NB4 (cell line): ENCODE measurements around the gene CTNND2.

Experiments
- DNase-seq: peaks from one replicate; pipeline ENCODE4 v3.0.0; 2010; ENCODE audit warnings: low read depth
- H3K4me3 ChIP-seq: one replicate; pipeline ENCODE4 v1.5.1; 2011; ENCODE audit warnings: mild to moderate bottlenecking, low read depth, low read length, moderate library complexity
- CTCF ChIP-seq: IDR thresholded peaks from one replicate; pipeline ENCODE4 v1.5.1; 2012; ENCODE audit warnings: low read depth, low read length
- MAX ChIP-seq: IDR thresholded peaks from 2 replicates; pipeline ENCODE4 v1.6.1; 2011; ENCODE audit warnings: low read depth, low read length
- MYC ChIP-seq: IDR thresholded peaks from 2 replicates; pipeline ENCODE4 v1.6.1; 2011; ENCODE audit warnings: low read depth, low read length
- POLR2A ChIP-seq: IDR thresholded peaks from 2 replicates; pipeline ENCODE4 v1.6.1; 2011; ENCODE audit warnings: mild to moderate bottlenecking; ENCODE audit not compliant: insufficient read length; ENCODE audit errors: extremely low read depth

The CTNND2 gene

GRCh38 chr5:11164531-11165294 is 739.5 kb downstream of the CTNND2 start:
- TF ChIP-seq MYC (no peak), CTCF (no peak), POLR2A (no peak), MAX (no peak)
- DNase-seq = no peak
- no peak overlapping the region for H3K4me3 ChIP-seq

GRCh38 chr5:11157132-11157531 is 747.1 kb downstream of the CTNND2 start:
- DNase-seq = no peak
- TF ChIP-seq POLR2A (no peak), MYC (no peak), CTCF (no peak), MAX (no peak)

GRCh38 chr5:11153670-11154382 is 750.4 kb downstream of the CTNND2 start:
- TF ChIP-seq CTCF = no peak
- no peak overlapping the region for H3K4me3 ChIP-seq
- DNase-seq = no peak

More at GRCh38 chr5:11157132-11157531, 747.1 kb downstream of the CTNND2 start:
- H3K4me3 ChIP-seq = no peak overlapping the region

GRCh38 chr5:11152368-11152767 is 751.9 kb downstream of the CTNND2 start:
- TF ChIP-seq MAX = no peak
- no peak overlapping the region for H3K4me3 ChIP-seq

GRCh38 chr5:11150976-11151375 is 753.3 kb downstream of the CTNND2 start:
- no peak for DNase-seq
- H3K4me3 ChIP-seq = no peak overlapping the region
- no peak for TF ChIP-seq MAX
- TF ChIP-seq MYC = no peak
- no peak for TF ChIP-seq CTCF
- no peak for TF ChIP-seq POLR2A

More at GRCh38 chr5:11152368-11152767, 751.9 kb downstream of the CTNND2 start:
- DNase-seq = no peak

GRCh38 chr5:11148810-11149539 is 755.3 kb downstream of the CTNND2 start:
- no peak for TF ChIP-seq CTCF
- TF ChIP-seq POLR2A = no peak
- TF ChIP-seq MAX = no peak
- TF ChIP-seq MYC = no peak
- H3K4me3 ChIP-seq = no peak overlapping the region
- no peak for DNase-seq
